Gastrocnemius medialis (tissue), 4 donors: ENCODE results near the gene FNTB. TPM values are rescaled to one million over a fixed set of nuclear protein-coding genes. Genes with fewer than 3 reads are reported as not detected.

Experiments
- ATAC-seq, 2 donors: fragments of 150-250 bp; one replicate each; pipeline ENCODE4 v1.9.1; 2016
- DNase-seq, 2 donors: peaks; one replicate each; pipeline ENCODE4 v3.0.0-alpha.2; 2019
- H3K27ac ChIP-seq, 4 donors: fragments of 200-600 bp; sonication (generic); 1 replicate in 1 of 4; 2 replicates in 3 of 4; pipeline ENCODE4 v1.5.1; 2016 to 2018; ENCODE audit warnings: mild to moderate bottlenecking in 2 of 4, moderate library complexity in 1 of 4
- H3K27me3 ChIP-seq, 3 donors: fragments of 200-600 bp; sonication (generic) in 2 of 3; 1 replicate in 1 of 3; 2 replicates in 2 of 3; pipeline versions ENCODE4 v1.5.1 to v1.6.0; 2016 to 2019; ENCODE audit warnings: mild to moderate bottlenecking in 1 of 3, moderate library complexity in 1 of 3
- H3K36me3 ChIP-seq, 2 donors: fragments of 200-600 bp; sonication (generic) in 1 of 2; one replicate each; pipeline ENCODE4 v1.5.1; 2017 to 2018
- H3K4me1 ChIP-seq, 2 donors: fragments of 200-600 bp; sonication (generic) in 1 of 2; one replicate each; pipeline ENCODE4 v1.5.1; 2016 to 2017; ENCODE audit warnings: mild to moderate bottlenecking in 2 of 2
- H3K4me3 ChIP-seq, 4 donors: fragments of 200-600 bp; sonication (generic) in 3 of 4; 1 replicate in 1 of 4; 2 replicates in 3 of 4; pipeline ENCODE4 v1.5.1; 2016 to 2019; ENCODE audit warnings: mild to moderate bottlenecking in 2 of 4
- H3K9me3 ChIP-seq, 3 donors: fragments of 200-600 bp; sonication (generic) in 2 of 3; 1 replicate in 1 of 3; 2 replicates in 2 of 3; pipeline ENCODE4 v1.5.1; 2016 to 2019
- POLR2A ChIP-seq, 2 donors: fragments of 450-650 bp; IDR thresholded peaks; one replicate each; pipeline ENCODE4 v1.6.1; 2017; ENCODE audit warnings: antibody characterized with exemption in 2 of 2, mild to moderate bottlenecking in 2 of 2, moderate library complexity in 2 of 2
- in situ Hi-C, 4 donors: fragments of 200-750 bp; cut with MboI; loops; one replicate each; pipeline versions ENCODE4 v1.15.0 to v1.8.0; 2017; ENCODE audit warnings: low sequenced_read_pairs in 4 of 4
- intact Hi-C: fragments of 100-400 bp; cut with DNase I; formaldehyde crosslinking; loops from one replicate; pipeline ENCODE4 v1.15.1; 2023; ENCODE audit warnings: low total_unique reads
- total RNA-seq, 4 donors: library from RNA; depleted of rRNA; stranded (reverse); fragments of >200 nt; gene quantifications; one replicate each; pipeline versions ENCODE4 v1.1.0 to v1.2.3, GENCODE V29; 2016
- TF ChIP-seq, protein P1 (sequence below), 5 experiments: fragments of 450-650 bp in 3 of 5; fragments of 200-600 bp in 2 of 5; sonication (generic) in 2 of 5; IDR thresholded peaks in 4 of 5; conservative IDR thresholded peaks in 1 of 5; 1 replicate in 4 of 5; 2 replicates in 1 of 5; pipeline ENCODE4 v1.5.1; 2016 to 2019; ENCODE audit warnings: antibody characterized with exemption in 5 of 5, mild to moderate bottlenecking in 3 of 5, moderate library complexity in 3 of 5

The FNTB gene
- total RNA-seq, 4 donors from 2014 or later, result 6.1 to 40.6 (median 18.0) TPM

DNA sequence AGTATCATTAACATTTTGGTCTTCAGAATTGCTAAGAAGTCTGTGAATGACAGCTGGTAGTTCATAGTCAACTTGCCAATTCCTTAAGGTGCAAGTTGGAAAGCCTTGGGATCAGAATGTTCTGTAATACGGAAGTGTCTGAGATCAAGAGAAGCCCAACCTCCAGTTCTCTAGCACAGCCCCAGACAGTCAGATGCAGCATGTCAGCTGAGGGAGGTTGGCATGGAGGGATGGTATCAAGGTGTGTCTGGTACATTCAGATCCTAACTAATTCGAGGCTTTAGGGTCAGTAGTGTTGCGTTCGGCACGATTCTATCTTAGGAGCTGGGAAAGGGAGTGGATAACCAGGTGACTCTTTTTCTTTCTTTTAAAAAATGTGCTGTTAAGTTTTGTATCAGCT lies 38.3 kb downstream of the FNTB start:
- peak; percentile 91 for DNase-seq
- H3K4me3 ChIP-seq, result no peak overlapping the region
- peak; percentile 15 to 48 for TF ChIP-seq POLR2A (IDR thresholded peaks at IDR 0.05)
- TF ChIP-seq, protein P1, sequence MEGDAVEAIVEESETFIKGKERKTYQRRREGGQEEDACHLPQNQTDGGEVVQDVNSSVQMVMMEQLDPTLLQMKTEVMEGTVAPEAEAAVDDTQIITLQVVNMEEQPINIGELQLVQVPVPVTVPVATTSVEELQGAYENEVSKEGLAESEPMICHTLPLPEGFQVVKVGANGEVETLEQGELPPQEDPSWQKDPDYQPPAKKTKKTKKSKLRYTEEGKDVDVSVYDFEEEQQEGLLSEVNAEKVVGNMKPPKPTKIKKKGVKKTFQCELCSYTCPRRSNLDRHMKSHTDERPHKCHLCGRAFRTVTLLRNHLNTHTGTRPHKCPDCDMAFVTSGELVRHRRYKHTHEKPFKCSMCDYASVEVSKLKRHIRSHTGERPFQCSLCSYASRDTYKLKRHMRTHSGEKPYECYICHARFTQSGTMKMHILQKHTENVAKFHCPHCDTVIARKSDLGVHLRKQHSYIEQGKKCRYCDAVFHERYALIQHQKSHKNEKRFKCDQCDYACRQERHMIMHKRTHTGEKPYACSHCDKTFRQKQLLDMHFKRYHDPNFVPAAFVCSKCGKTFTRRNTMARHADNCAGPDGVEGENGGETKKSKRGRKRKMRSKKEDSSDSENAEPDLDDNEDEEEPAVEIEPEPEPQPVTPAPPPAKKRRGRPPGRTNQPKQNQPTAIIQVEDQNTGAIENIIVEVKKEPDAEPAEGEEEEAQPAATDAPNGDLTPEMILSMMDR (IDR thresholded peaks at IDR 0.05 in 4 of 5, conservative IDR thresholded peaks at IDR 0.05 in 1 of 5), result no peak
- H3K27me3 ChIP-seq, result no peaks in the 10 kb centered on the region
- in situ Hi-C loops (no loop called here), intact Hi-C loops (no loop called here)
- H3K4me1 ChIP-seq, result peaks cover 10 to 20% of the 10 kb centered on the region in 2 donors
- peak; percentile 96 to 97 for ATAC-seq
- H3K27ac ChIP-seq, result peak overlapping the region; percentile 72 to 88 (median 74)
- H3K9me3 ChIP-seq, result no peaks in the 10 kb centered on the region
- H3K36me3 ChIP-seq, result peaks cover 0 to 7% of the 10 kb centered on the region in 2 donors

DNA sequence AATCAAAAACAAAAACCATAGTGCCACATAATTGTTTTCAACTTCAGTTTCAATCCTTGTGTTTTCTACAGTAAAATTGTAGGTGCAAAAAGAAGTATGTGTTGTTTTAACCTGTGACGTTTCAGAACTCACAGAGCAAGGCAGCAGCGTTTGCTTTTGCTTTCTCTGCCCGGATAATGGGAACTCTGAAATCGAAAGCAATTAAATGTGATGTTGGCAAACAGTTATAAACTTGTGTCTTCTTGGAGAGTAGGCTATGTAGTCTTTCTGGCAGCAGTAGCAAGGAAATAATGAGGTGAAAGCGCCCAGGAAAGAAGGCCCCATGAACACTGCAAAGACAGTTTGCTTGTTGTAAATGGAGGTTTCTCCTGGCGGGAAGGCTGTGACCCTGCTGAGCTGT lies 39.1 kb downstream of the FNTB start:
- H3K27me3 ChIP-seq, result no peaks in the 10 kb centered on the region
- ATAC-seq, result no peak
- intact Hi-C loops, result no loop called here
- in situ Hi-C loops, result no loop called here
- no peaks in the 10 kb centered on the region for H3K9me3 ChIP-seq
- no peak overlapping the region for H3K4me3 ChIP-seq
- TF ChIP-seq, protein P1 (IDR thresholded peaks at IDR 0.05 in 4 of 5, conservative IDR thresholded peaks at IDR 0.05 in 1 of 5), result no peak
- no peak for TF ChIP-seq POLR2A (IDR thresholded peaks at IDR 0.05)
- peaks cover 0 to 7% of the 10 kb centered on the region in 2 donors for H3K36me3 ChIP-seq
- peaks cover 10 to 20% of the 10 kb centered on the region in 2 donors for H3K4me1 ChIP-seq
- no peak for DNase-seq
- peak overlapping the region; percentile 67 to 88 (median 72) for H3K27ac ChIP-seq

DNA sequence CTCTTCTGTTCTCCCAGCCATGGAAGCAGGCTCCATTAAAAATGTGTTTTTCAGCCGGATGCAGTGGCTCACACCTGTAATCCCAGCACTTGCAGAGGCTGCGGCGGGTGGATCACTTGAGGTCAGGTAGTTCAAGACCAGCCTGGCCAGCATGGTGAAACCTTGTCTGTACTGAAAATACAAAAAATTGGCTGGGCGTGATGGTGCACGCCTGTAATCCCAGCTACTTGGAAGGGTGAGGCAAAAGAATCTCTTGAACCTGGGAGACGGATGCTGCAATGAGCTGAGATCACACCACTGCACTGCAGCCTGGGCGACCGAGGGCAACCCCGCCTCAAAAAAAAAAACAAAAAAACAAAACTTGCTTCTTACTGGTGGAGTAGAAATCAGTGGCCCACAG lies 39.8 kb downstream of the FNTB start:
- Histone ChIP-seq H3K36me3 (peaks cover 0 to 7% of the 10 kb centered on the region in 2 donors), H3K27me3 (no peaks in the 10 kb centered on the region), H3K9me3 (no peaks in the 10 kb centered on the region), H3K4me3 (no peak overlapping the region), H3K27ac (peak overlapping the region in 3 of 4 donors; percentile 72 to 88 (median 72)), H3K4me1 (peaks cover 10 to 23% of the 10 kb centered on the region in 2 donors)
- TF ChIP-seq POLR2A (IDR thresholded peaks at IDR 0.05), result no peak
- TF ChIP-seq, protein P1 (IDR thresholded peaks at IDR 0.05 in 4 of 5, conservative IDR thresholded peaks at IDR 0.05 in 1 of 5), result no peak
- in situ Hi-C loops (no loop called here), intact Hi-C loops (no loop called here)
- ATAC-seq (no peak), DNase-seq (no peak)

DNA sequence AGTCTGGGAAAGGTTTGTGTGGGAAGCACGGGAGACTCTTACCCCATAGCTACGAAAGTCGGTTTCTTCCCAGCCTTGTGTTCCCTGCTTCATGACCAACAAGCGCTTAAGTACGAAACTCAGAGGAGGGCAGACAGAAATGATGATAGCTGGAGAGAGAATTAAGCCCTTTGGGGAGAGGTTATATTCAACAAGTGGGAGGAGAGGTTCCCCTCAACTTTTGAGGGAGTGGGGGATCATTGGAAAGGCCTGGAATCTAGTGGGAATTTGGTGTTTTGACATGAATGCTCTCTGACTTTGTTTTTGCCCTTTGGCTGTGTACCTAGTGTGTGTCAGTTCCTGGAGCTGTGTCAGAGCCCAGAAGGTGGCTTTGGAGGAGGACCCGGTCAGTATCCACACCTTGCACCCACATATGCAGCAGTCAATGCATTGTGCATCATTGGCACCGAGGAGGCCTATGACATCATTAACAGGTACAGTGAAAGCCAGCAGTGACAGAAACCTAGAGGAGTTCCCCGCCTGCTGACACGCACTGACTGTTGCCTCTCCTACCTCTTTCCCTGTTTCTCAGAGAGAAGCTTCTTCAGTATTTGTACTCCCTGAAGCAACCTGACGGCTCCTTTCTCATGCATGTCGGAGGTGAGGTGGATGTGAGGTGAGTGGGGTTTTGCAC lies 40.6 kb downstream of the FNTB start:
- H3K9me3 ChIP-seq, result no peaks in the 10 kb centered on the region
- DNase-seq (no peak), ATAC-seq (no peak)
- H3K4me3 ChIP-seq, result no peak overlapping the region
- peaks cover 0 to 7% of the 10 kb centered on the region in 2 donors for H3K36me3 ChIP-seq
- H3K27me3 ChIP-seq, result no peaks in the 10 kb centered on the region
- H3K27ac ChIP-seq, result no peak overlapping the region
- TF ChIP-seq, protein P1 (IDR thresholded peaks at IDR 0.05 in 4 of 5, conservative IDR thresholded peaks at IDR 0.05 in 1 of 5), result no peak
- TF ChIP-seq POLR2A (IDR thresholded peaks at IDR 0.05), result no peak
- intact Hi-C loops, result no loop called here
- in situ Hi-C loops, result no loop called here
- H3K4me1 ChIP-seq, result peaks cover 10 to 29% of the 10 kb centered on the region in 2 donors
